K562 (cell line): ENCODE measurements around the gene OST4.
"Not testable (repeated sequence)": the region's sequence is repeated elsewhere in the genome, so short reads cannot be mapped to it uniquely, and the experiment has no call there.

Experiments
- E2F1 ChIP-seq: sonication (generic); formaldehyde crosslinking; IDR thresholded peaks from 2 replicates; pipeline ENCODE4 v1.8.1; 2023; ENCODE audit warnings: mild to moderate bottlenecking, missing genetic modification reagents, moderate library complexity
- EZH2 ChIP-seq: IDR thresholded peaks from 2 replicates; pipeline ENCODE4 v1.6.1; 2012; ENCODE audit warnings: low read depth, mild to moderate bottlenecking, inconsistent platforms, low read length, borderline replicate concordance
- TAF1 ChIP-seq: IDR thresholded peaks from 2 replicates; pipeline ENCODE4 v1.6.1; 2011; ENCODE audit warnings: mild to moderate bottlenecking, low read length, moderate library complexity; ENCODE audit not compliant: insufficient read depth, control insufficient read depth, severe bottlenecking; ENCODE audit errors: extremely low read depth
- ZFP91 ChIP-seq: sonication (generic); formaldehyde crosslinking; IDR thresholded peaks from 2 replicates; pipeline ENCODE4 v1.8.0; 2022; ENCODE audit warnings: mild to moderate bottlenecking, missing genetic modification reagents
- ZNF436 ChIP-seq: fragments of 250-450, 450-650 bp; sonication (Bioruptor Pico); formaldehyde crosslinking; IDR thresholded peaks from 2 replicates; pipeline ENCODE4 v1.7.0; 2020; ENCODE audit warnings: mild to moderate bottlenecking

DNA sequence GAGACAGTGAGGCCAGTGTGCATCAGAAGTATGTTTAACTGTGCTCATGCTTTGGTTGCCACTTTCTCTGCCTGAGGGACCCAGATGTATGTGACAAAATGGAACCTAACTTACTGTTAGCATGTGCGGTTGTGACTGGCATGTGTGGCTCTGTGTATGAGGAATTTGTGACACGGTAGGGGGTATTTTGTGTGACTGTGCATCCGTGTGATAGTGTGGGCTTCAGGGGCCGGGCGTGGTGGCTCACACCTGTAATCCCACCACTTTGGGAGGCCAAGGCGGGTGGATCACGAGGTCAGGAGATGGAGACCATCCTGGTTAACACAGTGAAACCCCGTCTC, 47.8 kb upstream of the OST4 start:
- not testable (repeated sequence) for TF ChIP-seq TAF1; ZFP91 (CRISPR knock-in tag); ZNF436 (CRISPR knock-in tag); EZH2; E2F1 (CRISPR knock-in tag)
